Panc1 (cell line): ENCODE results near the gene COX8A. TPM values are rescaled to one million over a fixed set of nuclear protein-coding genes. Genes with fewer than 3 reads are reported as not detected.

Experiments
- ATAC-seq: fragments of 200-7000 bp; cut with Tn5 transposase; 2 replicates; pipeline ENCODE4 v1.9.1; 2020; ENCODE audit warnings: mild to moderate bottlenecking, moderate library complexity
- BruUV-seq: library from RNA; stranded (reverse); fragments of 400-500 nt; replicated peaks from 2 replicates; lab custom pipeline; 2021; lab: Mats Ljungman, UMichigan
- CTCF ChIA-PET: fragments of 300-600 bp; sonication (Branson Sonifier 250); formaldehyde crosslinking; loops from one replicate; lab custom pipeline; 2022; ENCODE audit warnings: antibody characterized with exemption; lab: Charles Lee
- POLR2A ChIA-PET: fragments of 300-600 bp; sonication (Branson Sonifier 250); formaldehyde crosslinking; loops from one replicate; lab custom pipeline; 2022; ENCODE audit warnings: antibody characterized with exemption; lab: Charles Lee
- DNase-seq: peaks from one replicate; pipeline ENCODE4 v3.0.0-alpha.2; 2010; ENCODE audit warnings: low read depth, low spot score
- H3K27ac ChIP-seq: 2 replicates; pipeline ENCODE4 v1.5.1; 2011; ENCODE audit warnings: mild to moderate bottlenecking, low read length, inconsistent platforms
- H3K27me3 ChIP-seq: fragments of 200-500 bp; sonication (Bioruptor generic); 2 replicates; pipeline ENCODE4 v1.6.0; 2014; ENCODE audit warnings: low read length, inconsistent platforms; ENCODE audit not compliant: control insufficient read depth, insufficient read depth
- H3K36me3 ChIP-seq: fragments of 200-500 bp; sonication (Bioruptor generic); 2 replicates; pipeline ENCODE4 v1.5.1; 2014; ENCODE audit warnings: inconsistent platforms, mild to moderate bottlenecking, low read length, moderate library complexity; ENCODE audit not compliant: control insufficient read depth, insufficient read depth
- H3K4me1 ChIP-seq: 2 replicates; pipeline ENCODE4 v1.5.1; 2011; ENCODE audit warnings: inconsistent platforms, mild to moderate bottlenecking, low read length, moderate library complexity; ENCODE audit not compliant: control insufficient read depth, insufficient read depth
- H3K4me3 ChIP-seq, 2 experiments: 2 replicates each; pipeline ENCODE4 v1.5.1; 2011 to 2012; ENCODE audit warnings: low read depth in 2 of 2, low read length in 2 of 2, mild to moderate bottlenecking in 2 of 2, inconsistent platforms in 1 of 2, moderate library complexity in 1 of 2
- H3K9me3 ChIP-seq: fragments of 200-500 bp; sonication (Bioruptor generic); 2 replicates; pipeline ENCODE4 v1.5.1; 2014; ENCODE audit warnings: low read depth, mild to moderate bottlenecking, inconsistent platforms, low read length, moderate library complexity; ENCODE audit not compliant: control insufficient read depth, insufficient read depth
- CTCF ChIP-seq: fragments of 450-650 bp; IDR thresholded peaks from 2 replicates; pipeline ENCODE4 v1.5.1; 2017; ENCODE audit warnings: mild to moderate bottlenecking
- POLR2AphosphoS5 ChIP-seq: IDR thresholded peaks from 2 replicates; pipeline ENCODE4 v1.6.1; 2012; ENCODE audit warnings: mild to moderate bottlenecking, low read depth, low read length, moderate library complexity
- REST ChIP-seq, 2 experiments: IDR thresholded peaks; 2 replicates each; pipeline ENCODE4 v1.6.1; 2011 to 2012; ENCODE audit warnings: low read depth in 2 of 2, control low read depth in 1 of 2, low read length in 1 of 2, mild to moderate bottlenecking in 1 of 2, moderate library complexity in 1 of 2; ENCODE audit not compliant: insufficient read depth in 1 of 2
- SIN3A ChIP-seq: IDR thresholded peaks from 2 replicates; pipeline ENCODE4 v1.6.1; 2012; ENCODE audit warnings: low read depth, mild to moderate bottlenecking, low read length, moderate library complexity, borderline replicate concordance; ENCODE audit not compliant: insufficient read depth
- TCF7L2 ChIP-seq: IDR thresholded peaks from 2 replicates; pipeline ENCODE4 v1.6.1; 2011; ENCODE audit warnings: mild to moderate bottlenecking, low read depth, low read length, inconsistent platforms
- in situ Hi-C: cut with HindIII; loops from 2 replicates; pipeline ENCODE4 v1.10.0; 2016; ENCODE audit warnings: low sequenced_read_pairs, low pct_unique_long_range_greater_than_20kb
- intact Hi-C: fragments of 100-400 bp; cut with micrococcal nuclease; formaldehyde crosslinking; loops from one replicate; pipeline ENCODE4 v1.10.0; 2022; ENCODE audit not compliant: unreplicated experiment
- total RNA-seq: library from RNA; stranded (reverse); gene quantifications from one replicate; pipeline ENCODE4 v1.2.1, GENCODE V29; 2021; ENCODE audit not compliant: unreplicated experiment

Gene COX8A
- total RNA-seq, 1 experiment from 2014 or later, result 613 TPM

GRCh38 chr11:64005691-64006090 is 31.3 kb downstream of the COX8A start:
- ChIA-PET CTCF (no interaction called here), POLR2A (no interaction called here)
- no peak for DNase-seq
- H3K27me3 ChIP-seq, result no peaks in the 10 kb centered on the region
- peaks cover 64% of the 10 kb centered on the region for H3K4me1 ChIP-seq
- no peak overlapping the region for H3K27ac ChIP-seq
- H3K4me3 ChIP-seq, result no peak overlapping the region
- BruUV-seq, result no TSS peak
- ATAC-seq, result no peak
- intact Hi-C loops (no loop called here), in situ Hi-C loops (loop anchor here (10.0 kb wide), 1 partner anchor 69 kb away; no protein-coding TSS in a partner anchor)
- TF ChIP-seq TCF7L2 (no peak), CTCF (no peak), SIN3A (no peak), POLR2AphosphoS5 (no peak), REST (IDR thresholded peaks at IDR 0.05; ENCODE audit: insufficient read depth in 1 of 2, low read depth in 2 of 2, low read length in 1 of 2) (no peak)
- H3K36me3 ChIP-seq, result no peaks in the 10 kb centered on the region
- H3K9me3 ChIP-seq, result no peaks in the 10 kb centered on the region

GRCh38 chr11:64006398-64006797 is 32.0 kb downstream of the COX8A start:
- no peaks in the 10 kb centered on the region for H3K9me3 ChIP-seq
- H3K27ac ChIP-seq, result peak overlapping the region; percentile 44
- DNase-seq, result no peak
- CTCF ChIA-PET, result no interaction called here
- TF ChIP-seq TCF7L2 (no peak), POLR2AphosphoS5 (no peak), REST (IDR thresholded peaks at IDR 0.05; ENCODE audit: insufficient read depth in 1 of 2, low read depth in 2 of 2, low read length in 1 of 2) (no peak), SIN3A (no peak), CTCF (no peak)
- in situ Hi-C loops, result loop anchor here (10.0 kb wide), 1 partner anchor 68 kb away; no protein-coding TSS in a partner anchor
- H3K4me1 ChIP-seq, result peaks cover 57% of the 10 kb centered on the region
- no peaks in the 10 kb centered on the region for H3K36me3 ChIP-seq
- H3K4me3 ChIP-seq, result no peak overlapping the region
- POLR2A ChIA-PET, result interaction anchor here (0.5 kb wide), 1 partner anchor 163 kb away, joined by 3 read pairs; no protein-coding TSS in a partner anchor
- ATAC-seq, result no peak
- intact Hi-C loops, result no loop called here
- no TSS peak for BruUV-seq
- no peaks in the 10 kb centered on the region for H3K27me3 ChIP-seq
